ENCODE data around the gene LAMA3.

LAMA3 gene

GRCh38 chr18:23844991-23845680 lies 155.9 kb downstream of the LAMA3 start:
- no peak overlapping the region for H3K4me3 ChIP-seq (ENCODE audit: low read depth, low read length)
- TF ChIP-seq CTCF (IDR thresholded peaks at IDR 0.05; ENCODE audit: low read depth, low read length, missing control alignments): no peak
- DNase-seq (ENCODE audit: low read depth): no peak

- no peak for DNase-seq (ENCODE audit: low read depth)
- no peak overlapping the region for H3K4me3 ChIP-seq (ENCODE audit: low read depth, low read length)
- no peak for TF ChIP-seq CTCF (IDR thresholded peaks at IDR 0.05; ENCODE audit: low read depth, low read length, missing control alignments)
These were observed 156.9 kb downstream of the LAMA3 start for GRCh38 chr18:23845988-23846630.

DNA sequence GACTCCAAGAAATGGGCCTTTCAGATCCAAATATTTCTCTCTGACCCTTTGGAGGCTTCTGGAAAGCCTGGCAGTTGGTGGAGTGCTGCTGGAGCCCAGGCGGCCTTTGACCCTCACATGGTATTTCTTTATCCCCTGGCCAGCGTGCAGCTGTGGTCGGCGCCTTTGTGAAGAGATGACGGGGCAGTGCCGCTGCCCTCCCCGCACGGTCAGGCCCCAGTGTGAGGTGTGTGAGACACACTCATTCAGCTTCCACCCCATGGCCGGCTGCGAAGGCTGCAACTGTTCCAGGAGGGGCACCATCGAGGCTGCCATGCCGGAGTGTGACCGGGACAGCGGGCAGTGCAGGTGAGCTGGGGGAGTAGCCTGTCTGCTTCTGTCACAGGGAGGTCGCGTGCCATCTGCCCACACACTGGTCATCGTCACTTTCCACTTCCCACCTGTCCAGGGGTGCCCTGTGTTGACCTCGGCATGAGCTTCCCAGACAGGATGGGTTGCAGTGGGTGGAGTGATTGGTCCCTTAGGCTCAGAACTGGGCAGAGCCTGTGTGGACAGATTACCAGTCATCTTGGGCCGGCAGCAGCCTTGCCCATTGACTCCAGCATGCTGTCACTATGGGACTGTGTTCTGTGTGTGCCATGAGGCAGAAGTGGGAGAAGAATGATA lies 158.2 kb downstream of the LAMA3 start:
- DNase-seq (ENCODE audit: low read depth): no peak
- no peak overlapping the region for H3K4me3 ChIP-seq (ENCODE audit: low read depth, low read length)
- TF ChIP-seq CTCF (IDR thresholded peaks at IDR 0.05; ENCODE audit: low read depth, low read length, missing control alignments): no peak

DNA sequence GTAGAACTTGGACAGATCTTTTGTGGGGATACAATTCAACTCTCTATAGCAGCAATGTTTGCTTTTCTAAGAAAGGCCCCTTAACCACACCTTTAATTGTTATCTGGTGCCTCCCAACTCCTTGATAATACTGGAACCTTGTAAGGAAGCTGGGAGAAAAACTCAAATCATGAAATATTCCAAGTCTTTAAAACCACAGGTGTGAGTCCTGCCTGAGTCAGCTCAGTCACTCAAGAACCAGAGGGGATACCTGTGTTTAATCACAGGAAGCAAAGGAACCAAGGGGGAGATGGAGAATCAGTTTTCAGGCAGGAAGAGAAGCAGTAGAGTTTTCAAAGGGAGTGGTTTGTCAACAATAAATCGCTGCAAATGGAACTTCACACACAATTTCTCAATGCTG lies 159.9 kb downstream of the LAMA3 start:
- H3K4me3 ChIP-seq (ENCODE audit: low read depth, low read length): no peak overlapping the region
- DNase-seq (ENCODE audit: low read depth): no peak
- no peak for TF ChIP-seq CTCF (IDR thresholded peaks at IDR 0.05; ENCODE audit: low read depth, low read length, missing control alignments)

- TF ChIP-seq CTCF (IDR thresholded peaks at IDR 0.05; ENCODE audit: low read depth, low read length, missing control alignments): no peak
- no peak overlapping the region for H3K4me3 ChIP-seq (ENCODE audit: low read depth, low read length)
- no peak for DNase-seq (ENCODE audit: low read depth)
These were observed 161.0 kb downstream of the LAMA3 start for GRCh38 chr18:23850215-23850614.

DNA sequence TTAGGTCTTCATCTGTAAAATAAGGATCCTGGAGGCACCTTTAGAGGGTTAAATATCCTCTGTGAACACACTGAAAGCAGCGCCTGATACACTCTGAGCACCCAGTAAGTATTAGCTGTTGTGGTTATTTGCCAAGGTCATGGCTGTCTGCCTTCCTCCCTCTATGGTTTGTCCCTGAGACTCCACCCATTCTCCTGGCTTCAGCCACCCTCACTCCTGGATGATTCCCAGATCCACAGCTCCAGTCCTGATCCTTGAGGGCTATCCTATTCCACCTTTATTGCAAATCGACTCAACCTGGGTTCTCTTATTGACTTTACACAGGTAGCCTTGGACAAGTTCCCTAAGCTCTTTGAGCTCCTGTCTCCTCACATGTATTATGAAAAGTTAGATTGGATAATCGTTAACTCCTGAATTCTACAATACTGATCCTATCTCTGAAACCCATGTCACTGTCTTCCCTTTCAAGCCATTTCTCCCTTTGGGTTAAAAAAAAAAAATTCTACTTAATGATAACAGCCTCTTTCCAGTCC lies 162.3 kb downstream of the LAMA3 start:
- no peak for TF ChIP-seq CTCF (IDR thresholded peaks at IDR 0.05; ENCODE audit: low read depth, low read length, missing control alignments)
- no peak overlapping the region for H3K4me3 ChIP-seq (ENCODE audit: low read depth, low read length)
- DNase-seq (ENCODE audit: low read depth): no peak
